Smooth muscle cell (in vitro differentiated cells): ENCODE results near the gene CGB7. TPM values are rescaled to one million over a fixed set of nuclear protein-coding genes. Genes with fewer than 3 reads are reported as not detected.

Experiments used
- DNase-seq: peaks from one replicate; lab custom pipeline; 2025; ENCODE audit not compliant: unreplicated experiment; lab: John Stamatoyannopoulos, UW
- H2AFZ ChIP-seq: fragments of 200-600 bp; sonication (generic); 2 replicates; pipeline ENCODE4 v1.6.0; 2016; ENCODE audit warnings: antibody characterized with exemption, low read depth, mild to moderate bottlenecking
- H3F3A ChIP-seq: fragments of 200-600 bp; sonication (generic); 2 replicates; pipeline ENCODE4 v1.6.0; 2017; ENCODE audit warnings: antibody characterized with exemption, low read depth
- H3K27ac ChIP-seq: fragments of 200-600 bp; sonication (generic); 2 replicates; pipeline ENCODE4 v1.5.1; 2016; ENCODE audit warnings: low read depth, mild to moderate bottlenecking
- H3K27me3 ChIP-seq: fragments of 200-600 bp; sonication (generic); 2 replicates; pipeline ENCODE4 v1.6.1; 2016; ENCODE audit warnings: low read depth, mild to moderate bottlenecking
- H3K36me3 ChIP-seq: fragments of 200-600 bp; sonication (generic); 2 replicates; pipeline ENCODE4 v1.5.1; 2016; ENCODE audit warnings: low read depth
- H3K4me1 ChIP-seq: fragments of 200-600 bp; sonication (generic); 2 replicates; pipeline ENCODE4 v1.5.1; 2016; ENCODE audit warnings: low read depth
- H3K4me2 ChIP-seq: fragments of 200-600 bp; sonication (generic); 2 replicates; pipeline ENCODE4 v1.6.0; 2016; ENCODE audit warnings: mild to moderate bottlenecking
- H3K4me3 ChIP-seq: fragments of 200-600 bp; sonication (generic); 2 replicates; pipeline ENCODE4 v1.5.1; 2016; ENCODE audit warnings: mild to moderate bottlenecking
- H3K79me2 ChIP-seq: fragments of 200-600 bp; sonication (generic); 2 replicates; pipeline ENCODE4 v1.6.0; 2016; ENCODE audit warnings: low read depth, mild to moderate bottlenecking
- H3K9ac ChIP-seq: fragments of 200-600 bp; sonication (generic); 2 replicates; pipeline ENCODE4 v1.6.0; 2016; ENCODE audit warnings: low read depth
- H3K9me3 ChIP-seq: fragments of 200-600 bp; sonication (generic); replicated peaks from 2 replicates; pipeline ENCODE4 v1.5.1; 2016; ENCODE audit warnings: low read depth
- H4K20me1 ChIP-seq: fragments of 200-600 bp; sonication (generic); 2 replicates; pipeline ENCODE4 v1.6.0; 2016; ENCODE audit warnings: low read depth
- CTCF ChIP-seq: fragments of 200-600 bp; sonication (generic); IDR thresholded peaks from 2 replicates; pipeline ENCODE4 v1.5.1; 2017; ENCODE audit warnings: borderline replicate concordance, mild to moderate bottlenecking, antibody characterized with exemption; ENCODE audit not compliant: insufficient read depth, poor library complexity, severe bottlenecking
- WGBS: methylation state at CpG from one replicate; pipeline ENCODE4 v1.1.7; 2016; ENCODE audit warnings: low lambda C conversion rate; 5-methylcytosine and 5-hydroxymethylcytosine counted together
- polyA plus RNA-seq: library from polyadenylated mRNA; unstranded; fragments of >200 nt; fragmentation: Nextera tagmentation; extraction: Ambion mirVana; gene quantifications from 2 replicates; pipeline ENCODE4 v1.2.1, GENCODE V29; 2016
- total RNA-seq: library from RNA; depleted of rRNA; stranded (reverse); fragments of >200 nt; gene quantifications from 2 replicates; pipeline ENCODE4 v1.2.3, GENCODE V29; 2014

The CGB7 gene
- total and polyA plus RNA-seq, 2 experiments from 2014 or later = 2.0 to 2.5 TPM

DNA sequence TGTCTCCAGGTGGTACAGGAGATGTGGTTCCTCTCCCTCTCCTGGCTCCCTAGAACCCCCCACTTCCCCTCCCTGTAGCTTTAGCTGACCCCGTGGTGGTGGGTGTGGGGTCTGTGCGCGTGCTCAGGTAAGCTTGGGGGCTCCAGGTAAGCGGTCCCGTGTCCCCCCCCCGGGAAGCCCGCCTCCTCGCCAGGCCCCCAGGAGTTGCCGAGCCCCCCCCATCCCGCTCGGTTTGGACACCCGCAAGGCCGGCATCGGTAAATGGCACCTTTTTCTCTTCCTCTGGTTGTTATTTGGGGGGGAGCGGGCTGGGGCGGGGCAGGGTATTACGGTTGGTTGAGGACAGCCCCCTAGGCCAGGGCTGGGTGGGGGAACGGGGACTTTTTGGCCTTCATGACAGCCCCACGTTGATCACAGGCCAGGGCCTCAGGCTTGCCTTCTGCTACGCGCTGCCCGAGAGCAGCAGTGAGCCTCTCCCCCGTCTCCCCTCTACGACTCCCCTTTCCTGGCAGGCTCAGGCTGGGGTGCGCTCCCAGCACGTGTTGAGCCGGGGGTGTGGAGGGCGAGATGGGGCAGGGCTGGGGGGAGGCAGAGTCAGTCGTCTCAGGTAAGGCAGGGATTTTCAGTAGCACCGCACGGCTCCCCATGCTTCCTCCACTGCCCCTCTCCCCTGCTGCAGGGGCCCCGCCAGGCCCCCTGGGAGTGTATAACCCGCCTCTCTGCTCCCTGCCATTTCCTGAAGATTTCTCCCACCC, 46.0 kb upstream of the CGB7 start:
- Histone ChIP-seq H2AFZ (no peak overlapping the region), H3K36me3 (no peaks in the 10 kb centered on the region), H3K9ac (no peak overlapping the region), H3K9me3 (no peaks in the 10 kb centered on the region), H3K4me2 (no peak overlapping the region), H3K4me1 (no peaks in the 10 kb centered on the region), H3K79me2 (peaks cover 16% of the 10 kb centered on the region), H3K27me3 (no peaks in the 10 kb centered on the region), H4K20me1 (peaks cover 81% of the 10 kb centered on the region), H3F3A (peaks cover 5% of the 10 kb centered on the region), H3K27ac (no peak overlapping the region), H3K4me3 (no peak overlapping the region)
- DNase-seq = no peak
- WGBS = 93% methylated on average over 15 of the region's 33 CpGs
- TF ChIP-seq CTCF = no peak

- Histone ChIP-seq H3K4me2 (no peak overlapping the region), H3K27me3 (no peaks in the 10 kb centered on the region), H3K9me3 (no peaks in the 10 kb centered on the region), H4K20me1 (peaks cover 87% of the 10 kb centered on the region), H3K9ac (no peak overlapping the region), H3K4me1 (no peaks in the 10 kb centered on the region), H3K27ac (no peak overlapping the region), H3K4me3 (no peak overlapping the region), H2AFZ (no peak overlapping the region), H3F3A (peaks cover 6% of the 10 kb centered on the region), H3K36me3 (no peaks in the 10 kb centered on the region), H3K79me2 (peaks cover 19% of the 10 kb centered on the region)
- 98% methylated on average over 12 of the region's 12 CpGs for WGBS
- no peak for DNase-seq
- no peak for TF ChIP-seq CTCF
Measured at GRCh38 chr19:49102303-49102702, 44.8 kb upstream of the CGB7 start.

GRCh38 chr19:49101160-49101559, 43.6 kb upstream of the CGB7 start:
- Histone ChIP-seq H3K9me3 (no peaks in the 10 kb centered on the region), H3K4me1 (no peaks in the 10 kb centered on the region), H3K27me3 (no peaks in the 10 kb centered on the region), H3K9ac (no peak overlapping the region), H2AFZ (no peak overlapping the region), H3F3A (peaks cover 12% of the 10 kb centered on the region), H3K4me3 (no peak overlapping the region), H3K27ac (no peak overlapping the region), H3K79me2 (peaks cover 17% of the 10 kb centered on the region), H3K4me2 (no peak overlapping the region), H3K36me3 (no peaks in the 10 kb centered on the region), H4K20me1 (peaks cover 87% of the 10 kb centered on the region)
- DNase-seq = no peak
- TF ChIP-seq CTCF = no peak
- WGBS = 96% methylated on average over 12 of the region's 12 CpGs

GRCh38 chr19:49098795-49099194, 41.2 kb upstream of the CGB7 start:
- H3K9me3 ChIP-seq = no peaks in the 10 kb centered on the region
- H3F3A ChIP-seq = peaks cover 22% of the 10 kb centered on the region
- no peaks in the 10 kb centered on the region for H3K36me3 ChIP-seq
- no peak overlapping the region for H3K4me3 ChIP-seq
- H4K20me1 ChIP-seq = peaks cover 90% of the 10 kb centered on the region
- no peak overlapping the region for H3K9ac ChIP-seq
- 97% methylated on average over 4 of the region's 4 CpGs for WGBS
- no peak for DNase-seq
- no peaks in the 10 kb centered on the region for H3K27me3 ChIP-seq
- no peak overlapping the region for H2AFZ ChIP-seq
- no peaks in the 10 kb centered on the region for H3K4me1 ChIP-seq
- TF ChIP-seq CTCF = no peak
- no peak overlapping the region for H3K4me2 ChIP-seq
- H3K79me2 ChIP-seq = peaks cover 32% of the 10 kb centered on the region
- no peak overlapping the region for H3K27ac ChIP-seq
